HG03045 (cell line): ENCODE results near the gene ZFHX3.

ENCODE experiments used
- ATAC-seq: cut with Tn5 transposase; IDR thresholded peaks from one replicate; pipeline ENCODE4 v1.9.1; 2021; ENCODE audit warnings: mild to moderate bottlenecking, moderate library complexity; ENCODE audit not compliant: unreplicated experiment

ZFHX3 gene

DNA sequence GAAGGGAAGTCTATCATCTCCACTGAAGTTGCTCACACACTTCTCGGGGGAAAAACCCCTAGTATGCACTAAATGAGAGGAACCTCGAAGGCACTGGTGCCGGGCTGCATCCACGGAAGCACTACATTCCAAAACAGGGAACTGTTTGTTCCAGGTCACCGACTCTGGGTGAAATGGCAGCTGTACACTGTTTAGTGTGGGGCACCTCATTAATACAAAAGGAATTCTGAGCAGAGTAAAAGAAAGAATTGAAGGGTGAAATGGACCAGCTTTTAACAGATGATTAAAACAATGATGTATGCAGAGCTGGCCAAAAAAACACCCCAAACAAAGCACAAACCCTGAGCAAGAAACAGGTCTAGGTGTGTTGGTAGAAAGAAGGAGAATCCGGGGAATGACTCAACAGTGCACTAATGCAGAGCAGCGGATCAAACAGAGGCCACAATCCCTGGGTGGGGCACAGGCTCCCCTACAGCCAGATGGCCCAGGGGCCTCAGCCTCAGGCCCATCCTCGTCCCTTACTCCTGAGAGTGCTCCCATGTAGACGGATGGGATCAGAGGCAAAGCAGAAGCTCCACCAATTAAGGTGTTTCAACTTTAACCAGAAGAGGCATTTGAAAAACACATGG is 161.5 kb downstream of the ZFHX3 start:
- ATAC-seq, result no peak

DNA sequence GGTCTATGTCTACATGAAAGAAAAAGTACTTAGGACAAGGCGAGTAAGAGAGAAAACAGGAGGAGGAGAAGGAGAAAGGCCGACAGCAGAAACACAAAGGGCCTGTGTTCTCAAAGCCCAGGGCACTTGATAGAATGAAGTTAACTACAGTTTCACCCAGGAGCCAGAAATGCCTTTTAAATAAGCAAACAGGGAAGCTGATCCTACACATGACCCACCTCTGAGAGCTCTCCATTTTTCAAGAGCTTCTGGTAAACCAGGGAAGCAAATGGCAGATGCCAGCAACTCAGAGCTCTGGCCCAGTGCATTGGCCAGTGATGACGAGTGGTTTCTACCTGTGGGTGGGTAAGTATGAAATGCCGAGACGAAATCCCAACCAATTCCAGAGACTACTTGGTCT is 163.4 kb downstream of the ZFHX3 start:
- ATAC-seq, result no peak

DNA sequence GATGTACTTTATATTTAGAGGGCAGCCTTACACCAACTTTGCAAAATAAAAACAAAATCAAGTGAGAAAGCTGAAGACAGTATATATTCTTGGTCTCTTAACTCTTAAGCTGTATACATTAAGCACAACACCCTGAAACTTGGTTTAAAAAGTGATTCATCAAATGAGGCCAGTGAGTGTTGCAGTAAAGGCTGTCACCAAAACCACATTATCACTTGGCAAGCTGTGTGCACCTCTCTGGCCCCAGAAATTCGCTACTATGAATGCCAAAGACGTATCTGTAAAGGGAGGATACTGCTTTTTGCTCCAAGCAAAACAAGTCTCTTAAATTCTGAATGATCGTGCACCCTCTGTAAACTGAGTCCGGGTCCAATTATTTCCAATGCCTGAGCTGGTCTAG is 163.9 kb downstream of the ZFHX3 start:
- ATAC-seq, result no peak

DNA sequence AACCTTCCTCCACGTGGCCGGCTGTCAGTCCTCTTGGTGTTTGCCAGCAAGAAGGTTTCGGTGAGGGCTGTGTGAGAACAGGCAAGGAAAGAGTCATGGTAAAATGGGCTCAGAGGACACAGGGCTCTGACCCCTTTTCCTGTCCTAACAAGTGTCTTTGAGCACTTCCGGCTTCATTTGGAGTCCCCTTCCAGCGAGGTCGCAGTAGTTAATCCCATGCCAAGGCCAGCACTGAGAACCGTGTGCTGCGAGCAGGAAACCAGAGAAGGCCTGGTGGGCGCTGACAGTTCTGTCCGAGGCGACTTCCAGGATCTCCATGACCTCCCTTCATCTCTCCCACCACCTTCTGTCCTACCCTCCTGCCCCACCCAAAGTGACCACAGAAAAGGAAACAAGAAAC is 168.1 kb downstream of the ZFHX3 start:
- no peak for ATAC-seq

DNA sequence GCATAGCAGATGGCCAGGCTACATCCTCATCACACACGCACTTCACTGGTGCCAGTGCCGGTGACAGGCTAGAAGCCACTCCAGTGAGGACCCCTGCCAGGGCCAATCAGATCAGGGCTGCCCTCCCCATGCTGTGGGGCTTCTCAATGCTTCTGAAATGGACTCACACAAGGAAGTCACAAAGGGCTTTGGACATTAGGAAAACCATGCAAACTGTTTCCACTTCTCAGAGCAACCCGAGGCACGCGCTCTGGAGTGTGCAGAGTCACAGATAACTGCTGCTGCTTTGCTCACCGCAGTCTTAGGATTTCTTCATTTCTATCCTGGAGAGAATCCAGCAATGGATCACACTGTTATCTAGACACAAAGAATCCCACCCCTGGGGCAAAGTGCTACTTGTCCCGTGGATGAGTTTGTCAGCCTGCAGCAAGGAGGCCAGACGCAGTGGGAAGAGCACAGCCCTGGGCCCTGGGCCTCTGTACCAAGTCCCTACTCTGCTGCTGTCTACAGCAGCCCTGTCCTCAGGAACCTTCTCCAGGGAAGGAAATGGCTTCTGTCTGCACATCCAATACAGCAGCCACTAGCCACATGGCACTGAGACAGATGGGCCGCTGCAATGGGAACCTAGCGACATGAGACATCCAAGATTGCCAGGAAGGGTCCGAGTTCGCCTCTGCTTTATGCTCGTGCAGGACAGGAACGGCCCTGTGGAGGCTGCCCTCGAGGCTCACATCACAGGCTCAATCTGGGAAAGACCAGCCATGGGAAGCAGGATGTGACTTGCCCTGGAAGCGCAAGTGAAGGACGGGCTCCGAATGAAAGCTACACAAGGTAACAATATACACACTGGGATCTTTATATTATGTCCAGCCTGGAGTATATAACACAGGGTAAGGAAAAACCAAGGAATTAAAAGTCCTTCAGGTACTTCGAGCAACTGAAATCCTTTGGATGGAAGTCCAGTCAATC is 169.3 kb downstream of the ZFHX3 start:
- no peak for ATAC-seq

DNA sequence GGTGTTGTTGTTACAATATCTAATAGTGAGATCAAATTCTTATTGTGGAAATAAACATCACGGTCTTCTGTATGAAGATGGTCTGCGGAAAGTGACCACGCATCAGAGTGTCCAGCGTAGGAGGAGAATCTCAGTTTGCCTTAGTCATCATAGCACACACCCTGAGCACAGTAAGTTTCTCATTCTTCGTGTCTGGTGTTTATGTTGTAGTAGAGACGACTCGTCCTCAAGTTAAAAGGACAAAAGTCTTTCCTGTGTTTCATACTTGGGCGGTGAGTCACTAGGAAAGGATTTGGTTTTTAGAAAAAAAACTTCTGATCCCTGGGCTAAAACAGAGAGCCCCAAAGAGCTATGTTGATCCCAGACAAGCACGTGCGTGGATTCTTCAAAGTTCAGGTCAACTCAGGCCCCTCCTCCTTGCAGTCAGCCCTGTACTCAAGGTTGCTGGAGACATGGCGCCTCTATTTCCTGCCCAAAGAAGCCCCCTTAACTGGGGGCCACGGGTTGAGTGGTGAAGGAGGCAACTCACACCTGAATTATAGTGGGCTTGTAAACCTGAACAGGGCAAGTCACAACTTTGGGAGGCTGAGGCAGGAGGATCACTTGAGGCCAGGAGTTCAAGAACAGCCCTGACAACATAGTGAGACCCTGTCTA is 170.4 kb downstream of the ZFHX3 start:
- ATAC-seq, result no peak

DNA sequence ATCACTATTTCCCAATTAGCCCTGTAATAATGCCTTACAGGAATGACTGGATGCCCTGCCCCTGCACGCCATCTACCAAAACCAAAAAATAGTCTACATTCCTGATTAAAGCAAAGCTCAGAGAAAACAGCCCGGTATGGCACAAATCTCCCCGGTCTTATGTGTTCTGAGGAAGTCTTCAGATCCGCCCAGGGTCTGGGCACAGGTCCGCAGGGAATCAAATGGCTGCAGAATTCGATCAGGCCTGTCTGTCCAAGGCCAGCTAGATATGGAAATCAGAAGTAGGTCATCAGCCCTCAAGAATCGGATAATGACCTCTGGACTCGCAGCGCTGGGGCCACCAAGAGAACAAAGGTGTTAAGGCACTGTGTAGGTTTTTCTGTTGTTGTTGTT is 171.0 kb downstream of the ZFHX3 start:
- no peak for ATAC-seq

DNA sequence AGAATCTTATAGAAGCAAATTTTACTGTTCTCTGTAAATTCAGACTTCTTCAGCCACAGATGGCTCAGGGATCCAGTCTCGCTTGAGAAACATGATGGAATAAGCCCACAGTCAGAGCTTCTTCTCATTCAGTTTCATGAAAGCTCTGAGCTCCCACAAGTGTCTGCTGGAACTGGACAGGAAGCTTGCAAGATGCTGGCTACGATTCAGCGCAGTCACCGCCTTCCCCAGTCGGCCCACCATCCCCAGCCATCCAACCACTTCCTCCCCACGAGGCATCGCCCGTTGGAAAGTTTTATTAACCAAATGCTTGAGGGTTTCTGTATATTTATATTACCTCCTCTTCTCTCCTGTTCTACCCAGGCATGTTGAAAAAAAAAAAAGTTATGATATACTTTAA is 171.7 kb downstream of the ZFHX3 start:
- no peak for ATAC-seq

DNA sequence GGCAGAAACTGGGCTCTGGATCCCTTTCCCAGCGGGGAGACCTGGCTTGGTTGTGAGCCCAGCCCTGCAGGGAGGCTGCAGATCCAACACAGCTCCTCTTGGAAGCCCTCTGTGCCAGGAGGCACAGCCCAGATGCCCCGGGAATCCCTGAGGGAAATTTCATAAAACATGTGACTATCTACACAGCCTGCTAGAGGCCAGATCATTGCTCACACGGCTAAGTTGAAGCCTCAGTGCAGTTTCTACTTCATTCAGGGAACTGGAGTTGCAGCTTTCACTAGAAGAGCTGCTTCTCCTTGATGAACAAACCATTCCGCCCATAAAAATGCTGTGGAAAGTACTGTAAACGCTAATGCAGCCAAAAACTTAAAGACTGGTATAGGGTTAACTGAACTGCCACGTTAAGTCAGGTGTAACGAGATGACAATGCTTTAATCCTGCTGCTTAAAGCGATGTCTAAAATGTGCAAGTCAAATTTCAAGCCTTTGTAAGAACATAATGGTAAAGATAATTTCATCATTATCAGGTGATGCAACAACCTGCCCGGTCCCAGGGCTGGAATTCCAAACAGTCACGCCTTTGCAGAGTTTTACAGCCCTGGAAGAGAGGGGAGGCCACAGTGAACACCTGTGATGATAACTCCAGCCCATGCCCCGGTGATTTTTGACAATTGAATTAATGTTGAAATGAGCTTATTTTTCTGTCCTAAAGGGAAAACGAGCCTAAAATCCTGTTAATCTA is 172.5 kb downstream of the ZFHX3 start:
- ATAC-seq, result no peak

DNA sequence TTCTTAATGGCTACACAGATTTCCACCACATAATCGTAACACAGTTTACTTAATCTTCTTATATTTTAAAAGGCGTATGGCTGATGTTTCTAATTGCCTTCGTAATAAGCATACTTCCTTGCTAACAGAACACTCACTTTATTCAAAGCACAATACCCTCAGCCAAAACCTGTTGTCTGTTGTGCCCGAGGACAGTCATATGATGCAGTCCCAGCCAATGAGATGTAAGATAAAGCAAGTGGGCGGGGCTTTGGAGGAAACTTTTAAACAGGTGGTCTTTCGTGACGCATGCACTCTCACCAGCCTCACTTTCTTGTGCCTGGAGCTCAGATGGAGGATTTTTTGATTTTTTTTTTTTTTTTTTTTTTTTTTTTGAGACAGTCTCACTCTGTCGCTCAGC is 174.1 kb downstream of the ZFHX3 start:
- no peak for ATAC-seq

DNA sequence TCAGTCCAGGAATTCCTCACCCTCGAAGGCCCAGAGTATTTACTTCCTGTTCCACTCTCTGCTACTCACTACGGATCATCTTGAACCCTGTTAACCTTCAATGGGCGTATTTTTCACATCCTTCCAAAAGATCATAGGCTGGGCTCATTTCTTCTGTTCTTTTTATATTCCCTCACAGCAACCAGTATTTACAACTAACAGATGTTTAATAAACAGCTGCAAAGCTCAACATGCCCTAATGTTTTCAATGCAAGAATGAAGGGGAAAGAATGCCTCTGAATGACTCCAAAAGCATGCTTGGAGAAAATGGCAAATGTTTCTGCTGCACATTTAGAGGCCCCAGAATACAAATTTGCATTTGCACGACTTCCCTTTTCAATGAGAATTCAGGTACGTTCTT is 174.9 kb downstream of the ZFHX3 start:
- ATAC-seq, result no peak

DNA sequence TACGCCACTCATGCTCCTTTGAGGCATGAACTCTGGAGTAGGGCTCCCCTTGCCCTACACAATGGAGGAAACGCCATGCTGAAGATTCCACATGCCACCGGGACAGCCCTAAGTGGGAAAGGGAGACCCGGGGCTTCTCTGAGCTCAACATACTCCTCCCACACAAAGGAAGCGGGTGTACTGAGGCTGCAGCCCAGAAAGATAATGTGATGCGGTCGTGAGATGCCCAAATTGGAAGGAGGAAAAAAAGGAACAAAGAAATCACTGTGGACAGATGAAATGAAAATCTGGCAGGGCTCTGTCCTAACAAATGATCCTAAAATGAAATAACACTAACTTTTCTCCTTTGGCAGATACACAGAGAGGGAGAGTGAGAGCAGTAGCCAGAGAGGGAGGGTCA is 182.1 kb downstream of the ZFHX3 start:
- no peak for ATAC-seq

DNA sequence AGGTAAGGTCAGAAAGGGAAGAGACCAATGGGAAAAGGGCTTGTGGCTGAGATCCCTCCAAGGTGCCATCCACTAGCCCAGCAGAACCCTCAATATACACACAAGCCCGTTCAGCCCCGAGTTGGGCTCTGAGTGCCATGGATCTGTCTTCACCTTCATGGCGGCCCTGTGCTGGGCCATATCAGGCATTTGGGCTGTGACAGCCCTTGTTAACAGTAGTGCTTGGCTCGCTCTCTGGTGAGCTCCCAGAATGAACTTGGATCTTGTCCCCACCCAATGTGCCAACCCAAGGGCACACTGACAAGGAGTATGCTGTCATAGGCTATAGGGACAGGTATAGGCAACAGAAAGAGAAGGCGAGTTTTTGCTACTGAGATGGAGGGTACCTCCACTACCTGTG is 182.7 kb downstream of the ZFHX3 start:
- ATAC-seq, result no peak

DNA sequence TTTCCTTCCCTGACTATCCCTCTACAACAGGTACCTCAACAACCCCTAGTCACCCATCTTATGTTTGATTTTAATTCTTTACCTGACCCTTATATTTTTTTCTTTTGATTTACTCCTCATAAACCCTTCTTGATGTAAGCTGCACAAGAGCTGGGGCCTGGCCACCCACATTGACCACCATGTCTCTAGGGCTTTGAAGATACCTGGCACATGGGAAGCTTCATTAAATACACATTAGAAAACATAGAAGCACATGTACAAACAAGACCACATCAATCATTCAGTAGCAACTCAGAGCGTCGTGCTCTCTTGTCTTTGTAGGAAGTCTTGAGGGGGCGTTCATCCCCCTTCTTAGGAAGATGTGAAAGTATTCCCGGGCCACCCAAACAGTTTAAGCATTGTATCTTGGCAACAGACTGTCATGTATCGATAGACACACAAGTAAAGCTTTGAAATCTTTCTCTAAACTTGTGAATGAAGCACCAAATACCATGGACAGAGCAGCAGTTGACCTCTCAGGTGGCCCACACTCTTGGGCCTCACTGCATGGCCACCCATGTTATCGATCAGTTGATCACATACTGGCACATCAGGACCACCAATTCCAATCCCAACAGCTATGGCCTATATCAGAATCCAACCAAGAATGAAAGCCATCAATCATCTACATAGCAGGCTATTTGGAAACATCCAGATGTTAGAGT is 183.6 kb downstream of the ZFHX3 start:
- ATAC-seq, result no peak

DNA sequence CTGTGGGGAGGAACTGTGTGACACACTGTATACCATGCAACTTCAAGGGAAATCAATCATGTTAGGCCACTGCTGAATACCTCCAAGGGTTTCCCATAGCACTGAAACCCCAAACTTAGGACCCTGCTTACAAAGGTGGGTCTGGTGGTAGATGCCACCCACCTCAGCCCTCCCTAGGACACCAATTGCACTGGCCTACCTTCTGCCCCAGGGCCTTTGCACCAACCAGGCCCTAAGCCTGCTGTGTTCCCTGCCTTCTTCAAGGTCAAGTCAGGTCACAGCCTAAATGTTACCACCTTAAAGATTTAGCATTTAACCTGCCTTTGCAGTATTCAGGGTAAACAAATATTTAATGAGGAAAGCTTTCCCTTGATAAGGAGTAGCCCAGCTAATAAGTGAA is 185.8 kb downstream of the ZFHX3 start:
- no peak for ATAC-seq

DNA sequence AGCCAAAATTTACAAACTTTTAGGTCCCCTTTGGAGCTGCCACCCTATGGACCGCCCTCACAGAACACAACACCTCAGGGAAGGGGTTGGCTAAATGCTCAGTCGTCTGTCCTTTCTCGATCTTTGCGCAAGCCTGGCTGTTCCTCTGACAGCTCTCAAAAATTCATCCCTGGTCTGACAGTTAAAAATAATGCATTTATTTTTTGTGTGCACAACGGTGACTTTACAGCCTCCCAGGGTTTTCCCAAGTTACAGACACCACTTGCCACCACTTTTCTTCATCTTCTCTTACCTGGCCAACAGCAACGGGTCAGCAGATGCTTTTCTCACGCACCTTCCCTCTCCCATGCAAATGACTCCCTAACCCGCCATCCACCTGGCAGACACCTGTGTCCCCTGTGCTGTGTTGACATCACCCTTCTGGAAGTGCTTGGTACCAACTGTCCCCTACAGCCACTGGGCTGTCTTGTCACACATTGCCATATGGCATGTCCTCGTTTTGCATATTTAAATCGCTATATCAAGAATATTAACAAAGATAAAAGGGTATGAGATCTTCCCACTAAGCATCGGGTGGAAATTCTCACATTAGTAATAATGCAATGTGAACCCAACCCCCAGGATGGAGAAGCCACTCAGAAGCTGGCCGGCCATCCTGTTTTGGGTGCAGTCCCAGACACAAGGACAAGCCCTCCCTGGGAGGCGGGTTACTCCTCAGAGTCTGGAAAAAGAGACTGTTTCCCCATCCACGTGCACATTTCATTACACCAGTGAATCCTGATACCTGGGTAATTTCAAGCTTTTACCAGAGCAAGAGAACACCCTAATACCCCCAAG is 187.0 kb downstream of the ZFHX3 start:
- ATAC-seq, result no peak

DNA sequence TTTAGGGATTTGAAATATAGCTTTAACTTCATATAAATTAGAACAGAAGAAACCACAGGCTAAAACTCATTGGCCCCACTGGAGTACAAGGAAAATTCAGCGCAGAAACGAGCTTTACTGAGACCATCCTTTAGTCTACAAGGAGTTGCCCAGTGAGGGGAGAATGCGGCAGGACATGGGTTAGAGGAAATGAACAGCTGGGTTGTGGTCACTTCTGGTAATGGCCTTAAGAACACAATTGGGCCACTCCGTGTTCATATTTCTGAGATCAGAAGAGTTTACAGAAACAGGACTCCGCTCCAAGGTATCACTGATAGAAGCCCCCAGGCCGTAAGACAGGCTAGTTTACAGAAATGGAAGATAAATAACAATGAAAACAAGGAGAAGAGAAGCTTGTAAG is 188.3 kb downstream of the ZFHX3 start:
- ATAC-seq, result no peak

DNA sequence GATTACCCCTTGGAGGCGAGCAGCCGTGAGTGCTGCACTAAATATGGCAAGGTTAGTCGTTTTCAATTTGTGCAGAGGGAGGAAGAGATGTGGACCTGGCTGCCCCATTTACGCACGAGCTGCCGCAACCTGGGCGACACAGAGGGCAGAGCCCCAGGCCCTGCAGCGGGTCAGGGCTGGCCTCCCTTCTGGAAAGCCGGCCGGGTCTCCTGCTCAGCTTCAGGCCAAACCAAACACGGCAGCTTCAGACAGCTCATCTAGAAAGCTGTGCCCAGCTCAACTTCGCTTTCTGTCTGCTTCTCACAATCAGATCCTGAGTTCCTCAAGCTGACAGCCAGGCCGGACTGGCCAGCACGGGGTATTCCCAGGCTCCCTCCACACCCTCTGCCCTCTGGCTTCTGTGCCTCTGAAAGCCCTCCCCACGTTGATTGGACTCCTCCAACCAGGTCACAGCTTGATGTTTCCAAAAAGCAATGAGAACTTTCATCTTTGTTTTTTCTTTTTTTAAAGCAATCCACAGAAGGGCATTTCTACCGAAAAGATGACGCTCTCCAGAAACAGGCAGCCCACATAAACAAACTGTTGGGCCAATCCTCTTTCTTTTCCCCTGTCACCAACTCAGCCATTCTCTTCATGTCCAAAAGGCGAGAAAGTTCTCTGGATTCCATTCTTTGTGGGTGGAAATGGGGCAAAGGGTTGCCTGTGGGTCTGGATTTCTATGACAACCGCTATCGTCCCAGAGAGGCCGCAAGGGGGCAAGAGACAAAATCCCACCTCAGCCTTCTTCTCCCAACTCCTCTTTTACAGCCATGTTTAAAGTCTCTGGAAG is 189.0 kb downstream of the ZFHX3 start:
- ATAC-seq, result no peak
